IMR-90 (cell line): ENCODE measurements around the gene CYP26A1.

Experiments used
- BHLHE40 ChIP-seq: fragments of 150-350 bp; IDR thresholded peaks from 2 replicates; pipeline ENCODE4 v1.6.1; 2016; ENCODE audit warnings: mild to moderate bottlenecking, low read depth, low read length
- CHD1 ChIP-seq: IDR thresholded peaks from 2 replicates; pipeline ENCODE4 v1.6.1; 2012; ENCODE audit warnings: low read depth, low read length, improper control_type of control experiment
- NFE2L2 ChIP-seq: fragments of 150-350 bp; IDR thresholded peaks from 2 replicates; pipeline ENCODE4 v1.6.1; 2016; ENCODE audit warnings: low read depth, mild to moderate bottlenecking, low read length
- POLR2A ChIP-seq: IDR thresholded peaks from 2 replicates; pipeline ENCODE4 v1.6.1; 2012; ENCODE audit warnings: mild to moderate bottlenecking, low read depth, low read length
- RAD21 ChIP-seq: IDR thresholded peaks from 2 replicates; pipeline ENCODE4 v1.6.1; 2012; ENCODE audit warnings: low read length, improper control_type of control experiment
- RCOR1 ChIP-seq: IDR thresholded peaks from 2 replicates; pipeline ENCODE4 v1.6.1; 2012; ENCODE audit warnings: mild to moderate bottlenecking, low read length, improper control_type of control experiment; ENCODE audit not compliant: insufficient replicate concordance
- TF ChIP-seq, protein P1 (sequence below): conservative IDR thresholded peaks from 2 replicates; pipeline ENCODE4 v1.5.1; 2012; ENCODE audit warnings: mild to moderate bottlenecking, low read depth, low read length, improper control_type of control experiment
- TF ChIP-seq, protein P2 (sequence below): fragments of 150-350 bp; IDR thresholded peaks from 2 replicates; pipeline ENCODE4 v1.6.1; 2016; ENCODE audit warnings: low read depth, mild to moderate bottlenecking, low read length, moderate library complexity, borderline replicate concordance
- TF ChIP-seq, protein P3 (sequence below): fragments of 150-350 bp; IDR thresholded peaks from 2 replicates; pipeline ENCODE4 v1.6.1; 2017; ENCODE audit warnings: mild to moderate bottlenecking, antibody characterized with exemption, low read length, low read depth

- TF ChIP-seq, protein P1, sequence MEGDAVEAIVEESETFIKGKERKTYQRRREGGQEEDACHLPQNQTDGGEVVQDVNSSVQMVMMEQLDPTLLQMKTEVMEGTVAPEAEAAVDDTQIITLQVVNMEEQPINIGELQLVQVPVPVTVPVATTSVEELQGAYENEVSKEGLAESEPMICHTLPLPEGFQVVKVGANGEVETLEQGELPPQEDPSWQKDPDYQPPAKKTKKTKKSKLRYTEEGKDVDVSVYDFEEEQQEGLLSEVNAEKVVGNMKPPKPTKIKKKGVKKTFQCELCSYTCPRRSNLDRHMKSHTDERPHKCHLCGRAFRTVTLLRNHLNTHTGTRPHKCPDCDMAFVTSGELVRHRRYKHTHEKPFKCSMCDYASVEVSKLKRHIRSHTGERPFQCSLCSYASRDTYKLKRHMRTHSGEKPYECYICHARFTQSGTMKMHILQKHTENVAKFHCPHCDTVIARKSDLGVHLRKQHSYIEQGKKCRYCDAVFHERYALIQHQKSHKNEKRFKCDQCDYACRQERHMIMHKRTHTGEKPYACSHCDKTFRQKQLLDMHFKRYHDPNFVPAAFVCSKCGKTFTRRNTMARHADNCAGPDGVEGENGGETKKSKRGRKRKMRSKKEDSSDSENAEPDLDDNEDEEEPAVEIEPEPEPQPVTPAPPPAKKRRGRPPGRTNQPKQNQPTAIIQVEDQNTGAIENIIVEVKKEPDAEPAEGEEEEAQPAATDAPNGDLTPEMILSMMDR: no peak
- TF ChIP-seq, protein P2, sequence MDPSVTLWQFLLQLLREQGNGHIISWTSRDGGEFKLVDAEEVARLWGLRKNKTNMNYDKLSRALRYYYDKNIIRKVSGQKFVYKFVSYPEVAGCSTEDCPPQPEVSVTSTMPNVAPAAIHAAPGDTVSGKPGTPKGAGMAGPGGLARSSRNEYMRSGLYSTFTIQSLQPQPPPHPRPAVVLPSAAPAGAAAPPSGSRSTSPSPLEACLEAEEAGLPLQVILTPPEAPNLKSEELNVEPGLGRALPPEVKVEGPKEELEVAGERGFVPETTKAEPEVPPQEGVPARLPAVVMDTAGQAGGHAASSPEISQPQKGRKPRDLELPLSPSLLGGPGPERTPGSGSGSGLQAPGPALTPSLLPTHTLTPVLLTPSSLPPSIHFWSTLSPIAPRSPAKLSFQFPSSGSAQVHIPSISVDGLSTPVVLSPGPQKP: no peak
- TF ChIP-seq BHLHE40: no peak
- no peak for TF ChIP-seq RCOR1
- no peak for TF ChIP-seq POLR2A
- TF ChIP-seq, protein P3, sequence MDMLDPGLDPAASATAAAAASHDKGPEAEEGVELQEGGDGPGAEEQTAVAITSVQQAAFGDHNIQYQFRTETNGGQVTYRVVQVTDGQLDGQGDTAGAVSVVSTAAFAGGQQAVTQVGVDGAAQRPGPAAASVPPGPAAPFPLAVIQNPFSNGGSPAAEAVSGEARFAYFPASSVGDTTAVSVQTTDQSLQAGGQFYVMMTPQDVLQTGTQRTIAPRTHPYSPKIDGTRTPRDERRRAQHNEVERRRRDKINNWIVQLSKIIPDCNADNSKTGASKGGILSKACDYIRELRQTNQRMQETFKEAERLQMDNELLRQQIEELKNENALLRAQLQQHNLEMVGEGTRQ: no peak
- TF ChIP-seq NFE2L2: no peak
- no peak for TF ChIP-seq CHD1
- no peak for TF ChIP-seq RAD21
Observed at GRCh38 chr10:93091960-93092359, 18.3 kb downstream of the CYP26A1 start.
